Activated T-cell treated with anti-CD3 and anti-CD28 coated beads, Interleukin-2, amount 50 U/mL, for 48 hours (primary cell): ENCODE data around the gene FBXL15.
A peak's percentile ranks its signal among the peaks of the same experiment; 100 is the strongest.

Experiments used
- DNase-seq, 2 experiments: peaks; one replicate each; pipeline ENCODE4 v3.0.0-alpha.2; 2020

Gene FBXL15

GRCh38 chr10:102420714-102421506, at the start of gene FBXL15:
TSS of gene FBXL15 (plus strand) at chr10:102420836. CDS start at chr10:102421130, 294 bp downstream.
- DNase-seq: peak; percentile 98 to 99

- DNase-seq: no peak
These were observed 49.3 kb upstream of the FBXL15 start for GRCh38 chr10:102371295-102371694.

GRCh38 chr10:102375250-102375649, 45.4 kb upstream of the FBXL15 start:
- no peak for DNase-seq

- DNase-seq: no peak
These were observed 44.8 kb upstream of the FBXL15 start for GRCh38 chr10:102375867-102376266.

GRCh38 chr10:102376901-102377300, 43.7 kb upstream of the FBXL15 start:
- no peak for DNase-seq

GRCh38 chr10:102379383-102379782, 41.3 kb upstream of the FBXL15 start:
- no peak for DNase-seq

GRCh38 chr10:102381983-102382382, 38.7 kb upstream of the FBXL15 start:
- no peak for DNase-seq

GRCh38 chr10:102382871-102383270, 37.8 kb upstream of the FBXL15 start:
- no peak for DNase-seq

GRCh38 chr10:102384053-102384452, 36.6 kb upstream of the FBXL15 start:
- no peak for DNase-seq

GRCh38 chr10:102384606-102385429, 35.8 kb upstream of the FBXL15 start:
- DNase-seq: no peak

GRCh38 chr10:102389894-102390293, 30.7 kb upstream of the FBXL15 start:
- no peak for DNase-seq

- DNase-seq: no peak
These were observed 28.3 kb upstream of the FBXL15 start for GRCh38 chr10:102392306-102392705.

- no peak for DNase-seq
These were observed 27.1 kb upstream of the FBXL15 start for GRCh38 chr10:102393411-102394078.

- DNase-seq: peak; percentile 99
These were observed 26.4 kb upstream of the FBXL15 start for GRCh38 chr10:102394079-102394800.

GRCh38 chr10:102394801-102395399, 25.7 kb upstream of the FBXL15 start:
- peak in 1 of 2 experiments; percentile 81 for DNase-seq

- DNase-seq: peak; percentile 95 to 96
These were observed 25.0 kb upstream of the FBXL15 start, which contains the start of gene NFKB2 for GRCh38 chr10:102395400-102396316. TSS of gene NFKB2 (plus strand) at chr10:102395705. CDS start at chr10:102395960, 255 bp downstream.

GRCh38 chr10:102396317-102396650, 24.4 kb upstream of the FBXL15 start:
- no peak for DNase-seq

GRCh38 chr10:102396730-102397151, 23.9 kb upstream of the FBXL15 start:
- no peak for DNase-seq

- DNase-seq: no peak
These were observed 23.1 kb upstream of the FBXL15 start for GRCh38 chr10:102397222-102398171.
